Measurements from ENCODE around the gene EHBP1.
A peak's percentile ranks its signal among the peaks of the same experiment; 100 is the strongest.

Gene EHBP1

GRCh38 chr2:62895632-62896009, 190.1 kb downstream of the EHBP1 start:
- FAIRE-seq, result no peak

- no peak for FAIRE-seq
Observed at GRCh38 chr2:62897187-62897827, 191.8 kb downstream of the EHBP1 start.

GRCh38 chr2:62904344-62904743, 198.8 kb downstream of the EHBP1 start:
- no peak for FAIRE-seq

- FAIRE-seq, result no peak
Observed at GRCh38 chr2:62908145-62908544, 202.6 kb downstream of the EHBP1 start.

GRCh38 chr2:62913311-62913710, 207.8 kb downstream of the EHBP1 start:
- FAIRE-seq, result no peak

GRCh38 chr2:62919041-62919440, 213.5 kb downstream of the EHBP1 start:
- no peak for FAIRE-seq

GRCh38 chr2:62920070-62920469, 214.6 kb downstream of the EHBP1 start:
- no peak for FAIRE-seq

GRCh38 chr2:62923242-62923641, 217.7 kb downstream of the EHBP1 start:
- no peak for FAIRE-seq

GRCh38 chr2:62923881-62924280, 218.4 kb downstream of the EHBP1 start:
- no peak for FAIRE-seq

- FAIRE-seq, result peak; percentile 91
Observed at GRCh38 chr2:62928015-62928414, 222.5 kb downstream of the EHBP1 start.

GRCh38 chr2:62931536-62931935, 226.0 kb downstream of the EHBP1 start:
- no peak for FAIRE-seq

- no peak for FAIRE-seq
Observed at GRCh38 chr2:62933398-62933917, 227.9 kb downstream of the EHBP1 start.

GRCh38 chr2:62934517-62934916, 229.0 kb downstream of the EHBP1 start:
- no peak for FAIRE-seq

- no peak for FAIRE-seq
Observed at GRCh38 chr2:62938126-62938525, 232.6 kb downstream of the EHBP1 start.

- FAIRE-seq, result no peak
Observed at GRCh38 chr2:62939735-62940491, 234.4 kb downstream of the EHBP1 start.

GRCh38 chr2:62940697-62941096, 235.2 kb downstream of the EHBP1 start:
- FAIRE-seq, result no peak

- peak; percentile 45 for FAIRE-seq
Observed at GRCh38 chr2:62941413-62941812, 235.9 kb downstream of the EHBP1 start.

GRCh38 chr2:62944362-62944761, 238.8 kb downstream of the EHBP1 start:
- no peak for FAIRE-seq

GRCh38 chr2:62947403-62947802, 241.9 kb downstream of the EHBP1 start:
- FAIRE-seq, result peak; percentile 8

GRCh38 chr2:62956651-62957050, 251.1 kb downstream of the EHBP1 start:
- no peak for FAIRE-seq

GRCh38 chr2:62958206-62958605, 252.7 kb downstream of the EHBP1 start:
- no peak for FAIRE-seq

GRCh38 chr2:62964050-62964449, 258.5 kb downstream of the EHBP1 start:
- FAIRE-seq, result no peak

- no peak for FAIRE-seq
Observed at GRCh38 chr2:62964671-62965070, 259.2 kb downstream of the EHBP1 start.

GRCh38 chr2:62966991-62967390, 261.5 kb downstream of the EHBP1 start:
- no peak for FAIRE-seq
